ENCODE measurements around the gene MYF6.

- TF ChIP-seq POLR2A (IDR thresholded peaks at IDR 0.05) = no peak
- TF ChIP-seq CTCF (IDR thresholded peaks at IDR 0.05 in 8 of 11, conservative IDR thresholded peaks at IDR 0.05 in 3 of 11) = no peak
- no peak for TF ChIP-seq POLR2AphosphoS5 (IDR thresholded peaks at IDR 0.05)
These were observed 10.1 kb upstream of the MYF6 start for GRCh38 chr12:80697270-80697887.
